ENCODE results near the gene GRM4.
"Not testable (repeated sequence)": the region's sequence is repeated elsewhere in the genome, so short reads cannot be mapped to it uniquely, and the experiment has no call there.

The GRM4 gene

GRCh38 chr6:34146021-34146782, at the start of gene GRM4:
Gene GRM4, minus strand, starts transcription at chr6:34146087. Its CDS starts 12,591 bp downstream, at chr6:34133496.
- no peak for DNase-seq

GRCh38 chr6:34194772-34195171, 48.9 kb upstream of the GRM4 start:
- no peak for DNase-seq

GRCh38 chr6:34190504-34191122, 44.7 kb upstream of the GRM4 start:
- no peak for DNase-seq

GRCh38 chr6:34189806-34190503, 44.1 kb upstream of the GRM4 start:
- peak; percentile 44 for DNase-seq

- DNase-seq = not testable (repeated sequence)
Measured at GRCh38 chr6:34184726-34185125, 38.8 kb upstream of the GRM4 start.

- DNase-seq = no peak
Measured at GRCh38 chr6:34182751-34183531, 37.1 kb upstream of the GRM4 start.

GRCh38 chr6:34181908-34182307, 36.0 kb upstream of the GRM4 start:
- no peak for DNase-seq

GRCh38 chr6:34179106-34179720, 33.3 kb upstream of the GRM4 start:
- DNase-seq = no peak

- no peak for DNase-seq
Measured at GRCh38 chr6:34178357-34179105, 32.6 kb upstream of the GRM4 start.

GRCh38 chr6:34177181-34177591, 31.3 kb upstream of the GRM4 start:
- no peak for DNase-seq

- DNase-seq = no peak
Measured at GRCh38 chr6:34176261-34177031, 30.6 kb upstream of the GRM4 start.

GRCh38 chr6:34174846-34175399, 29.0 kb upstream of the GRM4 start:
- no peak for DNase-seq

GRCh38 chr6:34172961-34173775, 27.3 kb upstream of the GRM4 start:
- DNase-seq = no peak

- no peak for DNase-seq
Measured at GRCh38 chr6:34170346-34170745, 24.5 kb upstream of the GRM4 start.

- DNase-seq = no peak
Measured at GRCh38 chr6:34169897-34170296, 24.0 kb upstream of the GRM4 start.

- DNase-seq = no peak
Measured at GRCh38 chr6:34161857-34162515, 16.1 kb upstream of the GRM4 start.

- no peak for DNase-seq
Measured at GRCh38 chr6:34159844-34160243, 14.0 kb upstream of the GRM4 start.

- no peak for DNase-seq
Measured at GRCh38 chr6:34158876-34159275, 13.0 kb upstream of the GRM4 start.

- no peak for DNase-seq
Measured at GRCh38 chr6:34157851-34158250, 12.0 kb upstream of the GRM4 start.
